ENCODE data around the gene KBTBD7.
A peak's percentile ranks its signal among the peaks of the same experiment; 100 is the strongest.

KBTBD7 gene

GRCh38 chr13:41193919-41194824 lies at the start of gene KBTBD7:
Gene KBTBD7, minus strand, starts transcription at chr13:41194569. Its CDS starts 312 bp downstream, at chr13:41194257.
- DNase-seq = peak; percentile 97

- no peak for DNase-seq
Observed at GRCh38 chr13:41241626-41242025, 47.3 kb upstream of the KBTBD7 start.

GRCh38 chr13:41236369-41236768 lies 42.0 kb upstream of the KBTBD7 start:
- no peak for DNase-seq

GRCh38 chr13:41232578-41233480 lies 38.5 kb upstream of the KBTBD7 start:
- no peak for DNase-seq

- no peak for DNase-seq
Observed at GRCh38 chr13:41231786-41232185, 37.4 kb upstream of the KBTBD7 start.

GRCh38 chr13:41231025-41231677 lies 36.8 kb upstream of the KBTBD7 start:
- no peak for DNase-seq

- no peak for DNase-seq
Observed at GRCh38 chr13:41229356-41229755, 35.0 kb upstream of the KBTBD7 start.

- DNase-seq = no peak
Observed at GRCh38 chr13:41224113-41225110, 30.0 kb upstream of the KBTBD7 start.

GRCh38 chr13:41222259-41222852 lies 28.0 kb upstream of the KBTBD7 start:
- DNase-seq = peak; percentile 69

GRCh38 chr13:41220401-41220800 lies 26.0 kb upstream of the KBTBD7 start:
- DNase-seq = no peak

- no peak for DNase-seq
Observed at GRCh38 chr13:41216160-41216559, 21.8 kb upstream of the KBTBD7 start.

GRCh38 chr13:41213919-41214318 lies 19.6 kb upstream of the KBTBD7 start:
- DNase-seq = no peak

GRCh38 chr13:41213316-41213715 lies 18.9 kb upstream of the KBTBD7 start:
- DNase-seq = no peak

- DNase-seq = no peak
Observed at GRCh38 chr13:41212881-41213280, 18.5 kb upstream of the KBTBD7 start.

GRCh38 chr13:41211062-41211461 lies 16.7 kb upstream of the KBTBD7 start:
- DNase-seq = no peak

GRCh38 chr13:41206467-41206866 lies 12.1 kb upstream of the KBTBD7 start:
- DNase-seq = no peak

- DNase-seq = no peak
Observed at GRCh38 chr13:41203810-41204209, 9.4 kb upstream of the KBTBD7 start.

GRCh38 chr13:41200126-41200525 lies 5.8 kb upstream of the KBTBD7 start:
- DNase-seq = no peak

GRCh38 chr13:41199526-41199925 lies 5.2 kb upstream of the KBTBD7 start:
- no peak for DNase-seq

- no peak for DNase-seq
Observed at GRCh38 chr13:41199079-41199478, 4.7 kb upstream of the KBTBD7 start.

- DNase-seq = no peak
Observed at GRCh38 chr13:41196620-41197019, 2.3 kb upstream of the KBTBD7 start.
